Caco-2 (cell line): ENCODE data around the gene IQGAP2. TPM values are rescaled to one million over a fixed set of nuclear protein-coding genes. Genes with fewer than 3 reads are reported as not detected.

ENCODE experiments used
- BruUV-seq: library from RNA; stranded (reverse); fragments of 400-500 nt; replicated peaks from 2 replicates; lab custom pipeline; 2021; lab: Mats Ljungman, UMichigan
- CTCF ChIA-PET: fragments of 300-600 bp; sonication (Branson Sonifier 250); formaldehyde crosslinking; loops from one replicate; lab custom pipeline; 2022; ENCODE audit warnings: antibody characterized with exemption; lab: Charles Lee
- POLR2A ChIA-PET: fragments of 300-600 bp; sonication (Branson Sonifier 250); formaldehyde crosslinking; loops from one replicate; lab custom pipeline; 2022; ENCODE audit warnings: antibody characterized with exemption; lab: Charles Lee
- DNase-seq, 2 experiments: peaks; one replicate each; pipeline versions ENCODE4 v3.0.0 to v3.0.0-alpha.2; 2020 to 2022
- H3K27me3 ChIP-seq: replicated peaks from 2 replicates; pipeline ENCODE4 v1.6.0; 2011; ENCODE audit warnings: low read length; ENCODE audit not compliant: control insufficient read depth, insufficient read depth
- H3K36me3 ChIP-seq: 2 replicates; pipeline ENCODE4 v1.5.1; 2011; ENCODE audit warnings: low read length; ENCODE audit not compliant: control insufficient read depth, insufficient read depth
- H3K4me1 ChIP-seq: fragments of 250-450 bp; sonication (Bioruptor Pico); 2 replicates; pipeline ENCODE4 v1.5.1; 2020; ENCODE audit warnings: mild to moderate bottlenecking
- H3K4me3 ChIP-seq: 2 replicates; pipeline ENCODE4 v1.5.1; 2011; ENCODE audit warnings: low read depth, mild to moderate bottlenecking, control low read depth, low read length
- H3K9me3 ChIP-seq: fragments of 250-450 bp; sonication (Bioruptor Pico); 2 replicates; pipeline ENCODE4 v1.5.1; 2020; ENCODE audit warnings: mild to moderate bottlenecking, moderate library complexity
- H3K27ac Mint-ChIP-seq: one replicate; pipeline ENCODE4 v1.8.0; 2022; ENCODE audit warnings: mixed read lengths; ENCODE audit not compliant: unreplicated experiment
- H3K27me3 Mint-ChIP-seq: one replicate; pipeline ENCODE4 v1.8.0; 2022; ENCODE audit warnings: mixed read lengths; ENCODE audit not compliant: insufficient read depth, unreplicated experiment
- H3K36me3 Mint-ChIP-seq: one replicate; pipeline ENCODE4 v1.8.0; 2022; ENCODE audit warnings: mild to moderate bottlenecking, mixed read lengths; ENCODE audit not compliant: insufficient read depth, unreplicated experiment
- H3K4me1 Mint-ChIP-seq: one replicate; pipeline ENCODE4 v1.8.0; 2022; ENCODE audit warnings: low read depth, mixed read lengths; ENCODE audit not compliant: unreplicated experiment
- H3K4me3 Mint-ChIP-seq: one replicate; pipeline ENCODE4 v1.8.0; 2022; ENCODE audit warnings: mild to moderate bottlenecking, moderate library complexity, mixed read lengths; ENCODE audit not compliant: unreplicated experiment
- H3K9me3 Mint-ChIP-seq: one replicate; pipeline ENCODE4 v1.8.0; 2022; ENCODE audit warnings: mixed read lengths; ENCODE audit not compliant: unreplicated experiment
- intact Hi-C: fragments of 100-400 bp; cut with micrococcal nuclease; formaldehyde crosslinking; loops from one replicate; pipeline ENCODE4 v1.10.0; 2022; ENCODE audit not compliant: unreplicated experiment
- total RNA-seq: library from RNA; stranded (reverse); gene quantifications from 2 replicates; pipeline ENCODE4 v1.2.3, GENCODE V29; 2022
- TF ChIP-seq, protein P1 (sequence below), 2 experiments: fragments of 200-600 bp in 1 of 2; IDR thresholded peaks; 1 replicate in 1 of 2; 2 replicates in 1 of 2; pipeline versions ENCODE4 v1.5.1 to v1.8.0; 2011 to 2022; ENCODE audit warnings: antibody characterized with exemption in 1 of 2, control low read depth in 1 of 2, inconsistent platforms in 1 of 2, low read depth in 1 of 2, low read length in 1 of 2, mild to moderate bottlenecking in 1 of 2, moderate library complexity in 1 of 2; ENCODE audit not compliant: insufficient read depth in 1 of 2, severe bottlenecking in 1 of 2, unreplicated experiment in 1 of 2

IQGAP2 gene
- total RNA-seq, 1 experiment from 2014 or later = 89.4 TPM

DNA sequence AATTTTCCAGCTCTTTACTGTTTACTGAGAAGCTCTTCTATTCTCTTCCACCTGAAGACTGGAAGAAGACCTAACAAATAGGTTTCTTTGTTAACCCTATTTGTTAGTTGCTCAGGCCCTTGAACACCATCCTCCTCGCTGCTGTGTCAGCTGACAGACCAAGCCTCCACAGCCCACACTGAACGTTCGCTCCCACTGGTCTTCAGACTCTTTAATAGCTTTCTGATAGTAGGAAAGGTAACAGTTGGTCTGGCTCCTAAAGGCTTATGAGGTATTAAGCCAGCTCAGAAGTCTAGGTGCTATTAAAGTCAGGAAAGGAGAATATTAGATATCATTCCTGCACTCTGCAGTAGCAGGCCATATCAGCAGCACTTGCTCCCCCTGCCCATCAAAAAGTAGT lies 289.6 kb downstream of the IQGAP2 start:
- no TSS peak for BruUV-seq
- no peaks in the 10 kb centered on the region for H3K36me3 ChIP-seq
- no peak for DNase-seq
- H3K27me3 ChIP-seq = no peaks in the 10 kb centered on the region
- intact Hi-C loops = no loop called here
- H3K9me3 ChIP-seq = no peaks in the 10 kb centered on the region
- Mint-ChIP-seq H3K9me3 (no peaks in the 10 kb centered on the region), H3K27me3 (no peaks in the 10 kb centered on the region), H3K36me3 (peaks cover 38% of the 10 kb centered on the region), H3K27ac (no peak overlapping the region), H3K4me1 (peaks cover 7% of the 10 kb centered on the region), H3K4me3 (no peak overlapping the region)
- H3K4me1 ChIP-seq = peaks cover 20% of the 10 kb centered on the region
- ChIA-PET POLR2A (no interaction called here), CTCF (no interaction called here)
- no peak overlapping the region for H3K4me3 ChIP-seq
- TF ChIP-seq, protein P1, sequence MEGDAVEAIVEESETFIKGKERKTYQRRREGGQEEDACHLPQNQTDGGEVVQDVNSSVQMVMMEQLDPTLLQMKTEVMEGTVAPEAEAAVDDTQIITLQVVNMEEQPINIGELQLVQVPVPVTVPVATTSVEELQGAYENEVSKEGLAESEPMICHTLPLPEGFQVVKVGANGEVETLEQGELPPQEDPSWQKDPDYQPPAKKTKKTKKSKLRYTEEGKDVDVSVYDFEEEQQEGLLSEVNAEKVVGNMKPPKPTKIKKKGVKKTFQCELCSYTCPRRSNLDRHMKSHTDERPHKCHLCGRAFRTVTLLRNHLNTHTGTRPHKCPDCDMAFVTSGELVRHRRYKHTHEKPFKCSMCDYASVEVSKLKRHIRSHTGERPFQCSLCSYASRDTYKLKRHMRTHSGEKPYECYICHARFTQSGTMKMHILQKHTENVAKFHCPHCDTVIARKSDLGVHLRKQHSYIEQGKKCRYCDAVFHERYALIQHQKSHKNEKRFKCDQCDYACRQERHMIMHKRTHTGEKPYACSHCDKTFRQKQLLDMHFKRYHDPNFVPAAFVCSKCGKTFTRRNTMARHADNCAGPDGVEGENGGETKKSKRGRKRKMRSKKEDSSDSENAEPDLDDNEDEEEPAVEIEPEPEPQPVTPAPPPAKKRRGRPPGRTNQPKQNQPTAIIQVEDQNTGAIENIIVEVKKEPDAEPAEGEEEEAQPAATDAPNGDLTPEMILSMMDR (IDR thresholded peaks at IDR 0.05; ENCODE audit: insufficient read depth in 1 of 2, low read depth in 1 of 2, low read length in 1 of 2, severe bottlenecking in 1 of 2, unreplicated experiment in 1 of 2) = no peak

DNA sequence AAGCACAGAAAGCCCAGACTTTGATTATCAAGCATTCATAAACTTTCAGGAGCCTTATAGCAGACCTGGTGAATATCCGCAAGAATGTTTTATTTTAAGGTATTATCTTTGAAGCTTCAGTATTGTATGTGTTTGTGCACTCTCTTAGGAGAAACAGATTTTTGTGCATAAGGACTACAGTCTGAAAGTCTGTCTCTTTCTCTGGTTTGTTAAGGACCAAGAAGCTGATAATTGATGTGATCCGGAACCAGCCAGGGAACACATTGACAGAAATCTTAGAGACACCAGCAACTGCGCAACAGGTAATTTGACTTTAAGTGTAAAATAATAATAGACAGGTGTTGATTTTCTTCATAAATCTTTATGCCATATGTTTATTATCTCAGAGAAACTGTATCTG lies 290.1 kb downstream of the IQGAP2 start:
- no peaks in the 10 kb centered on the region for H3K9me3 ChIP-seq
- Mint-ChIP-seq H3K4me3 (no peak overlapping the region), H3K27ac (no peak overlapping the region), H3K4me1 (peaks cover 7% of the 10 kb centered on the region), H3K27me3 (no peaks in the 10 kb centered on the region), H3K9me3 (no peaks in the 10 kb centered on the region), H3K36me3 (peaks cover 34% of the 10 kb centered on the region)
- H3K4me1 ChIP-seq = peaks cover 19% of the 10 kb centered on the region
- H3K36me3 ChIP-seq = no peaks in the 10 kb centered on the region
- intact Hi-C loops = no loop called here
- TF ChIP-seq, protein P1 (IDR thresholded peaks at IDR 0.05; ENCODE audit: insufficient read depth in 1 of 2, low read depth in 1 of 2, low read length in 1 of 2, severe bottlenecking in 1 of 2, unreplicated experiment in 1 of 2) = no peak
- ChIA-PET POLR2A (no interaction called here), CTCF (no interaction called here)
- no peak for DNase-seq
- H3K4me3 ChIP-seq = no peak overlapping the region
- H3K27me3 ChIP-seq = no peaks in the 10 kb centered on the region
- no TSS peak for BruUV-seq

DNA sequence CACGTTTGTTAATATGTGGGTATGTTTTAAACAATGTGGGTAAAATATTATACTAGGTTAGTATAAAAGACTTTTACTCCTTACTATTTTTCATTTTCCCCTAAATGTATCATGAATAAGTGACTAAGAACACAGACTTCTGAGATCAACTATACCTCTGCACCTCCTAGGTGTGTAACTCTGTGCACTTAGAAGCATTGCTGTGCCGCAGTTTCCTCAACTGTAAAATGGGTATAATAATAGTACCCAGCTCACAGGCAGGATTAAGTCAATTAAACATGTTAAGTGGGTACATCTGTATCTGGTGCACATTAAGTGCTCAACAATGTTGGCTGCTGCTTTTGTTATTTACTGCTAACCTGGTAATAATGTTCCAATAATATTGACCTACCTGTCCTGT lies 291.2 kb downstream of the IQGAP2 start:
- no peak for DNase-seq
- POLR2A ChIA-PET = no interaction called here
- Histone ChIP-seq H3K27me3 (no peaks in the 10 kb centered on the region), H3K4me1 (peaks cover 11% of the 10 kb centered on the region), H3K4me3 (no peak overlapping the region), H3K36me3 (no peaks in the 10 kb centered on the region), H3K9me3 (no peaks in the 10 kb centered on the region)
- H3K27me3 Mint-ChIP-seq = no peaks in the 10 kb centered on the region
- CTCF ChIA-PET = no interaction called here
- H3K4me1 Mint-ChIP-seq = no peaks in the 10 kb centered on the region
- H3K27ac Mint-ChIP-seq = no peak overlapping the region
- no peaks in the 10 kb centered on the region for H3K9me3 Mint-ChIP-seq
- H3K4me3 Mint-ChIP-seq = no peak overlapping the region
- intact Hi-C loops = no loop called here
- BruUV-seq = no TSS peak
- TF ChIP-seq, protein P1 (IDR thresholded peaks at IDR 0.05; ENCODE audit: insufficient read depth in 1 of 2, low read depth in 1 of 2, low read length in 1 of 2, severe bottlenecking in 1 of 2, unreplicated experiment in 1 of 2) = no peak
- H3K36me3 Mint-ChIP-seq = peaks cover 31% of the 10 kb centered on the region
